NCI-H146 (cell line): ENCODE results near the gene PITRM1.
"Not testable (repeated sequence)": the region's sequence is repeated elsewhere in the genome, so short reads cannot be mapped to it uniquely, and the experiment has no call there.

Experiments used
- DNase-seq: peaks from one replicate; lab custom pipeline; 2025; lab: John Stamatoyannopoulos, UW

The PITRM1 gene, protein sequence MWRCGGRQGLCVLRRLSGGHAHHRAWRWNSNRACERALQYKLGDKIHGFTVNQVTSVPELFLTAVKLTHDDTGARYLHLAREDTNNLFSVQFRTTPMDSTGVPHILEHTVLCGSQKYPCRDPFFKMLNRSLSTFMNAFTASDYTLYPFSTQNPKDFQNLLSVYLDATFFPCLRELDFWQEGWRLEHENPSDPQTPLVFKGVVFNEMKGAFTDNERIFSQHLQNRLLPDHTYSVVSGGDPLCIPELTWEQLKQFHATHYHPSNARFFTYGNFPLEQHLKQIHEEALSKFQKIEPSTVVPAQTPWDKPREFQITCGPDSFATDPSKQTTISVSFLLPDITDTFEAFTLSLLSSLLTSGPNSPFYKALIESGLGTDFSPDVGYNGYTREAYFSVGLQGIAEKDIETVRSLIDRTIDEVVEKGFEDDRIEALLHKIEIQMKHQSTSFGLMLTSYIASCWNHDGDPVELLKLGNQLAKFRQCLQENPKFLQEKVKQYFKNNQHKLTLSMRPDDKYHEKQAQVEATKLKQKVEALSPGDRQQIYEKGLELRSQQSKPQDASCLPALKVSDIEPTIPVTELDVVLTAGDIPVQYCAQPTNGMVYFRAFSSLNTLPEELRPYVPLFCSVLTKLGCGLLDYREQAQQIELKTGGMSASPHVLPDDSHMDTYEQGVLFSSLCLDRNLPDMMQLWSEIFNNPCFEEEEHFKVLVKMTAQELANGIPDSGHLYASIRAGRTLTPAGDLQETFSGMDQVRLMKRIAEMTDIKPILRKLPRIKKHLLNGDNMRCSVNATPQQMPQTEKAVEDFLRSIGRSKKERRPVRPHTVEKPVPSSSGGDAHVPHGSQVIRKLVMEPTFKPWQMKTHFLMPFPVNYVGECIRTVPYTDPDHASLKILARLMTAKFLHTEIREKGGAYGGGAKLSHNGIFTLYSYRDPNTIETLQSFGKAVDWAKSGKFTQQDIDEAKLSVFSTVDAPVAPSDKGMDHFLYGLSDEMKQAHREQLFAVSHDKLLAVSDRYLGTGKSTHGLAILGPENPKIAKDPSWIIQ

DNA sequence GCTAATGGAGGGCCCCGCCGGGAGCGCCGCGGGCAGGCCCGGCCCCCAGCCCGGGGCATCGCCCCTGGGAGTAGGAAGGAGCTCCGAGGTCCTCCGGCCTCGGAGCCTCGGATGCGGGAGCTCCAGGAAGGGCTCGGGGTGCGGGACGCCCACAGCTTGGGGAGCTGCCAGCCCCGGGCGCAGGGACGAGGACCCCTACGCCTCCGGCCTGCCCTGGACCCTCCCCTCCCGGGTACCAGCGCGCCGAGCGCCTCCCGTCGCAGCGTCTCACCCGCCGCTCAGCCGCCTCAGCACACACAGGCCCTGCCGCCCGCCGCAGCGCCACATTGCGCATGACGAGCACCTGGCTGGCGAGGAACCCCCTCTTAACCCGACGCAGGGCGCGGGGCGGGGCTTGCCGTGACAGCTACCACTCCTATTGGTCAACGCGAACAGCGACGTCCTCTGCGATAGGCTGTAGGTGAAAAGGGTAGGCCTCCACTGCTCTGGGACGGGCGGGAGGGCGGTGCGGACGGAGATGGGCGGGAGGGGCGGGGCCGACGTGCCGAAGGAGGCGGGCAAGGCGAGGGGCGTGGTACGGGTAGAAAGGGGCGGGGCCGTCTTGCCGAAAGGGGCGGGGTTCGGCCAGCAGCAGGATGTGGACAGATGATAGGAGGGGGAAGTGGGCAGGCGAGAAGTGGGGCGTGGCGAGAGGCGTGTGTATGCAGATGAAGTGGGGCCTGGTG is at the start of gene PITRM1:
PITRM1 (minus strand) TSS at position 337 of the 725 bp plus-strand sequence; CDS start at position 327, 10 bp downstream.
- DNase-seq: peak; percentile 100

DNA sequence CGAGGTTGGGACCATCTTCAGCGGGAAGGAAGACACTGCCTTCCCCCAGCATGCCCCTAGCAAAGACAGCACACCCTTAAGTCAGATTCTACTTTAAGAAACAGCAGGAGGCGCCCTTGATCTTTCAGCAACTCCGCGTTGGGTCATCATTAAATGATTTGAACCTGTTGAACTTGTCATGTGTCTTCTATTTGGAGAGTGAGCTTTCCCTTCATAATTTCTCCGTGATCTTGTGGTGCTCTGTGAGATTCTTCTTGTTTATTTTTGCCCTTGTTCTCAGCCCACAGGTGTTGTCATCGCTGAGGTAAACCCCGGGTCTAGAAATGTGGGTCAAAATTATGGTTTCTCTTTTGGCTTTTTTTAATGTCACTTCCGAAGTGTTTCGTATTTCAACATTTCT is 49.5 kb upstream of the PITRM1 start:
- DNase-seq: peak; percentile 56

DNA sequence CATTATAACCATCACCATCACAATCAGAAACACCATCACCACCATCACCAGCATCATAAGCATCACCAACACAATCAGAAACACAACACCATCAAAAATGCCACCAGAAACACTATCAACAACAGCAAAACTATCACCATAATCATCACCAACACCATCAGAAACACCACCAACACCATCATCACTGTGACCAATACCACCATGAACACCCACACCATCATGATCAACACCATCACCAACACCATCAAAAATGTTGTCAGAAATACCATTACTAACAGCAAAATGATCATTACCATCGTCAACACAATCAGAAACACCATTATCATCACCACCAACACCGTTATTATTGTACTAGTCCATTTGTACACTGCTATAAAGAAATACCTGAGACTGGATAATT is 49.0 kb upstream of the PITRM1 start:
- not testable (repeated sequence) for DNase-seq

DNA sequence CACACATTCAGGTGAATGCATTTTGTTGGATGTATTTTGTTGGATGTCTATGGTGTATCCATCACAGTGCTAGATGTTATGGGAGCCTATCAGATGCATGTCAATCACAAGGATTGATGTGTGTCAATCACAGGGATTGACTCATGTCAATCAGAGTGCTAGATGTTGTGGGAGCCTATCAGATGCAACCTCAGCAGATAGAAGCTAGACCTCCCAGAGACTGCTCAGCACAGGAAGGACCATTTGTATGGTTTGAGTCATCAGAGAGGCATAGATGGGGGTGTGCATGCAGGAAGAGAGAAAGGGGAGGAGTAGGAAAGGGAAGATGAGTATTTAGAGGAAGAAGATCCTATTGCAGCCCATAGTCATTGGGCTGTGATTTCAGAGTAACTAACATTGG is 48.3 kb upstream of the PITRM1 start:
- DNase-seq: no peak

DNA sequence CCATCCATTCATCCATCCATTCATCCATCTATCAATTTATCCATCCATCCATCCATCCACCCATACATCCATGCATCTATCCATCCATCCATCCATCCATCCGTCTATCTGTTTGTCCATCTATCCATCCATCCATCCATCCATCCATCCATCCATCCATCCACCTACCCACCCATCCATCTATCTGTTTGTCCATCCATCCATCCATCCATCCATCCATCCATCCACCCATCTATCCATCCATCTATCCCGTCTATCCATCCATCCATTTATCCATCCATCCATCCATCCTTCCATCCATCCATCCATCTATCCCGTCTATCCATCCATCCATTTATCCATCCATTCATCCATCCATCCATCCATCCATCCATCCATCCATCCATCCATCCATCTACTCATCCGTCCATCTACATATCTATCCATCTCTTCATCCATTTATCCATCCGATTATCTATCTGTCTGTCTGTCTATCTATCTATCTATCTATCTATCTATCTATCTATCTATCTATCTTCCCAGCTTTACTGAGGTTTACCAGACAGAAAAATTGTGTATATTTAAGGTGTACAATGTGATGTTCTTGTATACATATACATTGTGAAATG is 46.5 kb upstream of the PITRM1 start:
- DNase-seq: not testable (repeated sequence)

DNA sequence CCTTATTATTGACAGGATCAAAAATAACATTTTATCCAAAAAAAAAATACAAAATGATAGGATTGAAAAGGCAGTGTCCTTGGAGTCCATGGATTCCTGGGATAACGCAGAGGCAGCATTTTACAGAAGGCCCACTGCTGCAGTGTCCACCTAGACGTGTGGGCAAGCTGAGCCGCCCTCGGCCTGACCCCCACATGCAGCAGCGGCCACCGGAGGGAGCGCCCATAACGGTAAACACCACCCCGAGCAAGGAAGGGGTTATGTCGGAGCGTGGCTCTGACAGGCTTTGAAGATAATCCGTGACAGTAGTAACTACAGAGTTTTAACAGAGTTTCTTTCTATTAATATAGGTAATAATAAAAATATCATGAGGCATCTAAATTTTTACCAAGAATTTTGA is 45.3 kb upstream of the PITRM1 start:
- no peak for DNase-seq

DNA sequence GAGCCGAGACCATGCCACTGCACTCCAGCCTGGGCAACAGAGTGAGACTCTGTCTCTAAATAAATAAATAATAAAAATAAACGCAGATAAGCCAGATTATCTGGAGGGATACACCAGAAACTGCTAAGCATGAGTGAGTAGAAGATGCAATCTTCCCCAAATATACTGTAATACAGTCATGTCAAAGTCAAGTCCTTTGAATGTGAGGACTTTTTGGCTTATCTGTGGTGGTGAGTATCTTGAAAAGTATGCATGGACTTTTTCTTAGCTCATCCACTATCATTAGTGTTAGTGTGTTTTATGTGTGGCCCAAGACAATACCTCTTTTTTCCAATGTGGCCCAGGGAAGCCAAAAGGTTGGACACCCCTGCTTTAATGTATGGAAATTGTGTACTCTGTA is 44.7 kb upstream of the PITRM1 start:
- no peak for DNase-seq

DNA sequence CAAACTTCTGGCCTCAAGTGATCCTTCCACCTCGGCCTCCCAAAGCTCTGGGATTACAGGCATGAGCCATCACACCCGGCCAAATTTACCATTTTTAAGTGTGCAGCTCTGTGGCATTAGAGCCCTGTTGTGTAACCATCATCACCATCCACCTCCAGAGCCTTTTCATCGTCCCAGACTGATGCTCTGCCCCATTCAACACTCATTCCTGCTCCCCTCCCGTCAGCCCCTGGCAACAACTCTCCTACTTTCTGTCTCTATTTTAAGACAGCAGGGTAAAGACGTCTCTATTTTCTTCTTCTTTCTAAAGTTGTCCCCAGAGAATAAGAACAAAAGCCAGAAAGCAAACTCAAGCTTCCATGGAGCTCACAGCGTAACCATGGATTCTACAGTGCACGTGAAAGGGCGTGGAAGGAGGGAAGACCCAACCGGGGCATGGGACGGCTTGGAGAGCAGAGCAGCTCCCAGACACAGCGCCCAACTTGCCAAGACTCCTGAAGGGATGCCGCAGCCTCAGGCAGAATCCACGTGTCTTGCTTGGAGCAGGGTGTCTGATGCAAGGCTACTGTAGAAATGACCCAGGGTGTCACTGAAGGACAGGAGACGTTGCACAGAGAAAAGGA is 42.7 kb upstream of the PITRM1 start:
- DNase-seq: no peak

DNA sequence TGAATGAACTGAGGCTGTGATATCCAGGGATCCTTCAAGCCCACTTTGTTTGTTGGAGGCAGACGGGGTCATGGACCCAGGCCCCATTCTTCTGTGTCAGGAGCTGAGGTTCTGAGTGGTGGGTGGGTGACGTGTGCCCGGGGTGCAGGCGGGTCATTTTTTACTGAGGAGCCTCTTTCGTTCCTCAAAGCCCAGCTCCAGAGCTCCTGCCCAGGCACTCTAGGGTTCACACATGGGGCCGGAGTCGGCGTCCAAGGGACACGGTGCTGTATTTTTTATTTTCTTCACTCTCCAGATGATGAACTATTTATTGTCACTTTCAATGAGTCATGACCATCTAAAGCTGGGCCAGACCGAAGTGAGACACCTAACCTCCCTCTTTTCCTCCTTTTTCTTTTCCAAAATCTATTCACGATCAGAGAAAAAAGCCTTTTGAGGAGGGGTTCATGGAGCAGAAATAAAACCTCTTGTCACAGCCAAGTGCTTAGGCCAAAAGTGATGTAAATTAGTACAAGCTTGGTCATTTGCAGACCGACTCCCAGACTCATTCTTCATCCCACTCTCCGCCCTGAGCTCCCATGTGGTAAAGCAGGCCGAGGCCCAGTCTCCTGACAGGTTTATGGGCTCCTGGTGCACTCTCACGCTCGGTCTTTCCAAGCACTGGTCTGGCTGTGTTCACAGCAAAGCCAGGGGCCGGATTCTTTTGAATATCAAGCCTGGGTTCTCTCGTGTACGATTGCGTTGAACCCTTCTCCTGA is 41.4 kb upstream of the PITRM1 start:
- no peak for DNase-seq

DNA sequence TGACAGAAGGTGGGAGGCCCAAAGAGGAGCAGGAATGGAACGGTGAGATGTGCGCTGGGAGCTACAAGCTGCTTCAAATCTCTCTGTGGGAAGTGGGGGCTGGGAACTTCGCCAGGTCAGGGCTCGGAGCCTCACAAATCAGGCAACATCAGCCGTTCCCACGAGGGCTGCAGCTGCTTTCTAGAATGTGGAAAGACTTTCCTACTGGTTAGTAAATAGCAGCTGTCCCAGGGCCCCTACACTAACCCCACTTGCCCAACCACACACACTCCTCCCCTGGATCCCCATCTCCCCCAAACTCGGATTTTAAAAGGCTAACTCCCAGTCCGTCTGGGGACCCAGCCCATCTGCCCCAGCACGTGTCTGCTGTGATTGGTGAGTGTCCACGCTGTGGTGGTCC is 40.6 kb upstream of the PITRM1 start:
- no peak for DNase-seq

DNA sequence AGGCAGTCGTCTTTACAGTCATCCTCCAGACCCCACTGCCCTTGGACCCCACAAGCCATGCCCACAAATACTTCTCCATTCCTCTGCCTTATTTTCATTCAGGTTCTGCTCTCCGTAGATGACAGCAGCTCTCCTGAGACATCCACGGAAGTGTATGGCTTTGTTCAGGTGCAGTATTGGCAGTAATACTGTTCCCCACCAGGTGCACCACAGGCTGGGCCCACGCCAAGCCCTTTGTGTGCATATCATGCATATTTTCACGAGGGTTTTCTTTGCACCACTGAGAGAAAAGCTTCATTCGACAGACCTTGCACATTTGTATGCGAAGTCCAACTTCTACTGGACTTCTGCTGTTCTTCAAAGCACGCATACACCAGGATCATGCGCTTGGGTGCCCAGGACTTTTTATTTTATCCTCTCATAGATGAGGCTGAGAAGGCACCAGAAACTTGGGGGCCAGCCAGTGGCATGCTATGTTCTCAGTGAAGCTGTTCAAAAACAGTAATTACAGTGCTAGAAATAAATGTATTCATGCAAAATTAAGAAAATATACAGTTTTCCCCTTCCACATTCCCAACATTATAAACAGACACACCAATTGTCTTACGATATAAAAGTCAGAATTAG is 37.8 kb upstream of the PITRM1 start:
- DNase-seq: no peak

DNA sequence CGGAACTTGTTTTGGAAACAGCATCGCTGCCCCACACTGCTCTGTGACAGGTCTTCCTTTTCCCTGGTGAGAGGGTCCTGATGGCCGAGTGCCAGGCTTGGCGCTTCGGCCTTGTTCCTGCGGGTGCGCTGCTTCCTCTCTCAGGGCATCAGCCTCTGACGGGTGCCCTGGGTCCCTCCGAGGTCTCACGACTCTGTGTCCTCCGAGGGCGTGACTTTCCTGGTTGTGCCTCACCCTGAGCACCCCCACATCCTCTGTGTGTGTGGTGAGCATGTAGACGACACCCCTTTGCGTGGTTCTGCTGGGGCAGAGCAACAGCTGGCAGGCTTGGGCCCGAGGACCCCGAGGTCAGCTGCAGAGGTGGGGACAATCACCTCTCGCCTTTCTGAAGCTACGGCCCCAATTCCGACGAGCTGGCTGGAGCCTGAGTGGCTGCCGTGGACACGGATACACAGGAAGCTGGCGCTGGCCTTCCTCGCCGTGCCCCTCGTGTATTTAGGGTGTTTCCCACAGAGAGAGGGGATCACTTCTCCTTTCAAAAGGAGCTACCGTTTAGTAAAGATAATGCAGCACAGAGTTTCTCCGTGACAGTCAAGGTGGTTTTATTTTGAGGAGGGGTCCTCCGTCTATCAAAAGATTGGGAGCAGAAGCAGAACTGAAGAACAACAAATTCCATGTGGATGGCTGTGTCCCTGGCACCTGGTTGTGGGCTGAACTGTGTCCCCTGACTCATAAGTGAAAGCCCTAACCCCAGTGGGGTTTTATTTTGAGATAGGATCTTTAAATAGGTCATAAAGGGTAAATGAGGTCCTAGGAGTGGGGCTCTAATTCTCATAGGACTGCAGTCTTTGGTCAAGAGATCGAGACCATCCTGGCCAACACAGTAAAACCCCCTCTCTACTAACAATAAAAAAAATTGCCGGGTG is 36.2 kb upstream of the PITRM1 start:
- no peak for DNase-seq

DNA sequence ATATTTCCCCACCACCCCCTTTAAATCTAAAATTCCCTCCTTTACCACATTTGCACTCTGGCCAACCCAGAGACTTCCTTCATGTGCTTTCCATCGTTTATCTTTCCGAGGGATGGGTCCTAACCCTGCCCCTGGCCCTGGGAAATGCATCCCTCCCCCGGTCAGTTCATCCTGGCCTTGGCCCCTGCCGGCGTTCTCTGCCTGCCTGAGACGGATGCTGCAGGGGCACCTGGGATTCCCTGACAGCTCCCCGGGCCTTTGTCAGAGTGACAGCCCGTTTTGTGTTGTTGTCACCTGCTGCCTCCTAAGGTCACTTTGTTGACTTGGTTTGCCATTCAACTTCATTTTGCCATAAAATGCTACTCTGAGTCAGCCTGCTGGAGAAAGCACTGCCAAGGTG is 34.8 kb upstream of the PITRM1 start:
- DNase-seq: no peak

DNA sequence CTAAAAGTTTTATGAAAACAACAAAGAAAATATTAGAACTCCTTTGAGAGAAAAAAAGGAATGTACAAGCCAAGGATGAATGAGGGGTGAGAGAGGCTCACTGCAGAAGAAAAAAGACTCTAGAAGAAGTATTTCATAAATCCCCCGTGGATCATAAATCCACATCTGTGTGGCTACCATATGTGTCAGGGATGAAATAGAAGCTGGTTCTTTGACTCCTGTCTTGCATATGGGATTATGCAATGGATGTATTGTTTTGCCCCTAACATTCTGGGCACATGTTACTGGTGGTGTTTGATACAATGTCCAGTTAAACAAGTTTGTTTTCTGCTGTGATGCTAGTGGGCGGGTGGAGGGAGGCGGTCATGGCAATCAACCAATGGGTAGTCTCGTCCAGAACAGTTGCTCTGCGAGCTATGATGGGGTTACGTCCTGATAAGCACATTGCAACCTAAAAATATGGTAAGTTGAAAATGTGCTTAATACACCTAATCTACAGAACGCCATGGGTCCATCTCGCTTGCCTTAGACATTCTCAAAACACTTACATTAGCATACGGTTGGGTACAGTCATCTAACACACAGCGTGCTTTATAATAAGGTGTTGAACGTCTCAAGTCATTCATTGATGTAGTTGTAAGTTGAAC is 34.1 kb upstream of the PITRM1 start:
- DNase-seq: no peak

DNA sequence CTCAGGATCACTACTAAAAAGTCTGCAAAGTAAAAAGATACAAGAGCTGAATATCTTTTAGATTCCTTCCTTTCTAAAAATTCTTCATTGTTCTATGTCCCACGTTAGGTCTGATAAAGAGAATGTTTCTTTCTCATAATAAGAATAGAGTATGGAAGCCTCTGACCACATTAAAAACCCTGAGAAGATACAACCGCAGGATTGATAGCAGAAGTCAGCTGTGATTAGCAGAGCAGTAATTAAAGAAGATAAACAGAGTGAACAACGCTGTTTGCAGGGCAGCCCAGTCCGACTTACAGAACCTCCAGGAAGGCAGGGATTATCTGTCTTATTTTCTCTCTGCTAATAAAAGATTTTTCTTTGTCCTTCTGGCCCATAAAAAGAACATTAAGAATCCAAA is 31.4 kb upstream of the PITRM1 start:
- no peak for DNase-seq

DNA sequence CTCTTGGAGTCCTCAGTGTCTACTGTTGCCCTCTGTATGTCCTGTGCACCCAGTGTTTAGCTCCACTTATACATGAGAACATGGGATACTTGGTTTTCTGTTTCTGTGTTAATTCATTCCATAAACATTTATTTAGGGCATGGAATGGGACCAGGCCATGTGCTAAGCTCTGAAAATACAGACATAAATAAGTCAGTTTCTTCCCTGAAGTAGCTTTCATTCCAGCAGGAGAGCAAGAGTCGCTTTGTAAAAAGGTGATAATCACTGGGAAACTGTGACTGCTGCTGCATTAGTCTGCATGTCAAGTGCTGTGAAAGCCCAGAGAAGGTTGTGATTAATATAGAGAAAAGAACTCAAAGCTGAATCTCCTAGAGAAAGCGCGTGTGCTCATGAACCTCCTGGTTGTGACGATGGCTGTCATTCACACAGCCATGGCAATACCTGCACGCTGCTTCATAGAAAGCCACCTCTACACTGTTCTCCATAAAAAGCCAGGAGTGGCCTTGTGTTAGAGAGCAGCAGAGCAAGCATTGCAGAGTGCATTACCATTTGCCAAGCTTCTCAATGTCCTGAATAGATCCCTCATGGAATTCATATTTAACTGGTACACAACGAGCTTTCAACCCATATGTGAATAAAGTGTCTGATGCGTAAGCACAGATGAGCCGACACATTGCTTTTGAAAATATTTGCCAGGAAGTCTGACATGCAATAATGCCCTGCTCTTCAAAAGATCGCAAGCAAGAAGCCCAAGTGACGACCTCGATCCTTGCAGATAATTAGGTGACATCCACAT is 30.6 kb upstream of the PITRM1 start:
- DNase-seq: no peak

DNA sequence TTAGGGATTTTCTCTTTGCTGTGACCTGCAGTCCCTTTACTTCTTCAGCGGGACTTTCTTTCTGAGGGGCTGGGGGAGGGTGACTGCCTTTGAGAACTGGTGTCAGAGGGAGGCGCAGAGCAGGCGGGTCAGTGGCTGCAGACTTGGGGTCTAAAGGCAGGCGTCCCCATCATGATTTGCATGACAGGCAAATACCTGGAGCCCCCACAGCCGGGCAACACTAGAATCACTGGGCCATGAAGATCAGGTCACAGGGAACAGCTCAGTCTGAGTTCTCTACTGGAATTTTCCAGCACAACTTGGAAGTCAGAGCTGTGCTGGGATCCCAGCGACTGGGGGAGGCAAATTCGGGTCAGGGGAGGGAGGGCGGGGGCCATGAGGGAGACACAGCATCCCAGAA is 29.2 kb upstream of the PITRM1 start:
- DNase-seq: no peak

DNA sequence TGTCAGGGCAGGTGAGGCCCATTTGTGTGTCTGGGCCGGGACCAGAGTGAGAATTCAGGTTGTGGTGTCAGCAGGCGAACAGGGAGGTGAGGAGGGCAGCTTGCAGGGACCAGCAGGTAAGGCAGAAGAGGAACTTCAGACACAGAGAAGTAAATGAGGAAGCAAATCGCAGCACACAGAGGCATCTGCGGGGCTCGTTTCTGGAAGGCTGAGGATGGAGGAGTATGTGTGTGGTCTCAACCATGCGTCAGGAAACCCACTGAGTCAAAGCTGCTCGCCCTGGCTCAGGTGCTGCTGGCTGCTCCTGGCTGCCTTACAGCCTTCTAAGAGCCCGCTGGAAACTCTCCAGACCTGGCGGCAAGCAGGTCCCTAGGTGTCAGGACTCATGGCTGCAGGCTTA is 26.9 kb upstream of the PITRM1 start:
- DNase-seq: no peak
